H1 (cell line): ENCODE measurements around the gene SHANK2. TPM values are rescaled to one million over a fixed set of nuclear protein-coding genes. Genes with fewer than 3 reads are reported as not detected.

Source experiments
- CBX8 ChIP-seq: fragments of 300-800, 300-1000 bp; sonication (generic); IDR thresholded peaks from 2 replicates; pipeline ENCODE4 v1.7.1; 2016; ENCODE audit warnings: low read depth, low read length, borderline replicate concordance
- CHD1 ChIP-seq: IDR thresholded peaks from 2 replicates; pipeline ENCODE4 v1.6.1; 2012; ENCODE audit warnings: low read depth, low read length, improper control_type of control experiment
- CHD2 ChIP-seq: IDR thresholded peaks from 2 replicates; pipeline ENCODE4 v1.6.1; 2012; ENCODE audit warnings: low read length, improper control_type of control experiment
- GTF2F1 ChIP-seq: IDR thresholded peaks from 2 replicates; pipeline ENCODE4 v1.6.1; 2012; ENCODE audit warnings: low read depth, low read length, improper control_type of control experiment, borderline replicate concordance
- POU5F1 ChIP-seq: IDR thresholded peaks from 2 replicates; pipeline ENCODE4 v1.6.1; 2011; ENCODE audit warnings: low read depth, mild to moderate bottlenecking, low read length, moderate library complexity
- RAD21 ChIP-seq, 2 experiments: IDR thresholded peaks in 1 of 2; conservative IDR thresholded peaks in 1 of 2; 2 replicates each; pipeline ENCODE4 v1.6.1; 2011; ENCODE audit warnings: low read depth in 2 of 2, low read length in 2 of 2, improper control_type of control experiment in 1 of 2, inconsistent platforms in 1 of 2, mild to moderate bottlenecking in 1 of 2, moderate library complexity in 1 of 2
- SIRT6 ChIP-seq: IDR thresholded peaks from one replicate; pipeline ENCODE4 v1.7.1; 2012; ENCODE audit warnings: low read length, inconsistent platforms
- SP1 ChIP-seq: IDR thresholded peaks from 2 replicates; pipeline ENCODE4 v1.6.1; 2011; ENCODE audit warnings: low read depth, low read length
- TAF1 ChIP-seq: IDR thresholded peaks from 2 replicates; pipeline ENCODE4 v1.6.1; 2011; ENCODE audit warnings: mild to moderate bottlenecking, low read depth, low read length
- polyA plus RNA-seq, 7 experiments: library from polyadenylated mRNA; depleted of rRNA in 3 of 7; stranded (reverse) in 5 of 7; unstranded in 2 of 7; fragments of >200 nt in 5 of 7; fragments of 200-250 nt in 2 of 7; gene quantifications; 1 replicate in 5 of 7; 2 replicates in 1 of 7; 4 replicates in 1 of 7; pipeline versions ENCODE4 v1.2.1 to v1.2.3, GENCODE V29; 2011 to 2013; ENCODE audit warnings: missing spikeins in 2 of 7, mixed read lengths in 2 of 7
- total RNA-seq: library from RNA; stranded (reverse); fragmentation: NEBNext Ultra II Directional; extraction: Animal tissue kit (Norgen Biotek cat#: 25700); gene quantifications from 2 replicates; pipeline ENCODE4 v1.2.1, GENCODE V29; 2021
- TF ChIP-seq, protein P1 (sequence below): fragments of 300-600 bp; sonication (generic); IDR thresholded peaks from 2 replicates; pipeline ENCODE4 v1.7.1; 2012; ENCODE audit warnings: low read length, moderate library complexity, mild to moderate bottlenecking, inconsistent platforms; ENCODE audit not compliant: insufficient replicate concordance
- TF ChIP-seq, protein P2 (sequence below): IDR thresholded peaks from 2 replicates; pipeline ENCODE4 v1.6.1; 2012; ENCODE audit warnings: inconsistent platforms

SHANK2 gene
- total and polyA plus RNA-seq, 2 of the 8 experiments (the other 6 are each of a cell fraction or from before 2014, with no cell fraction given), result 10.1 to 54.2 TPM

DNA sequence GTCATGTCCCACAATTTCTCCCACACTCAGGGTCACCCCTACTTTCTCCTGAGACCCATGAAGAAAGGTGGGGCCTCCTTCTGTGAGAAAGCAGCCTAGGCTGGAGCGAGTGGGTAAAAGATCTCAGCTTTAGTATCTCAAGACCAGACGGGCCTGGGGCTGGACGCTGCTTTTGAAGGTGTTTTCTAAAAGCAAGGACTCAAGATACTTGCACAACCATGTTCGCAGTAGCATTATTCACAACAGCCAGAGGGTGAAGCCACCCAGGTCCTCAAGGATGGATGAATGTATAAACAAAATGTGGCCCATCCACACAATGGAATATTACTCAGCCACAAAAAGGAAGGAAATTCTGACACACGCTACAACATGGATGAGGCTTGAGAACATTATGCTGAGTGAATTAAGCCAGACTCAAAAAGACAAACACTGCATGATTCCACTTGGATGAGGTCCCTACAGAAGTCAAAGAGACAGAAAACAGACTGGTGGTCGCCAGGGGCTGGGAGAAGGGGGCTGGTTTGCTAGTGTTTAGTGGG lies 10.6 kb downstream of the SHANK2 start (continued):
- TF ChIP-seq, protein P1, sequence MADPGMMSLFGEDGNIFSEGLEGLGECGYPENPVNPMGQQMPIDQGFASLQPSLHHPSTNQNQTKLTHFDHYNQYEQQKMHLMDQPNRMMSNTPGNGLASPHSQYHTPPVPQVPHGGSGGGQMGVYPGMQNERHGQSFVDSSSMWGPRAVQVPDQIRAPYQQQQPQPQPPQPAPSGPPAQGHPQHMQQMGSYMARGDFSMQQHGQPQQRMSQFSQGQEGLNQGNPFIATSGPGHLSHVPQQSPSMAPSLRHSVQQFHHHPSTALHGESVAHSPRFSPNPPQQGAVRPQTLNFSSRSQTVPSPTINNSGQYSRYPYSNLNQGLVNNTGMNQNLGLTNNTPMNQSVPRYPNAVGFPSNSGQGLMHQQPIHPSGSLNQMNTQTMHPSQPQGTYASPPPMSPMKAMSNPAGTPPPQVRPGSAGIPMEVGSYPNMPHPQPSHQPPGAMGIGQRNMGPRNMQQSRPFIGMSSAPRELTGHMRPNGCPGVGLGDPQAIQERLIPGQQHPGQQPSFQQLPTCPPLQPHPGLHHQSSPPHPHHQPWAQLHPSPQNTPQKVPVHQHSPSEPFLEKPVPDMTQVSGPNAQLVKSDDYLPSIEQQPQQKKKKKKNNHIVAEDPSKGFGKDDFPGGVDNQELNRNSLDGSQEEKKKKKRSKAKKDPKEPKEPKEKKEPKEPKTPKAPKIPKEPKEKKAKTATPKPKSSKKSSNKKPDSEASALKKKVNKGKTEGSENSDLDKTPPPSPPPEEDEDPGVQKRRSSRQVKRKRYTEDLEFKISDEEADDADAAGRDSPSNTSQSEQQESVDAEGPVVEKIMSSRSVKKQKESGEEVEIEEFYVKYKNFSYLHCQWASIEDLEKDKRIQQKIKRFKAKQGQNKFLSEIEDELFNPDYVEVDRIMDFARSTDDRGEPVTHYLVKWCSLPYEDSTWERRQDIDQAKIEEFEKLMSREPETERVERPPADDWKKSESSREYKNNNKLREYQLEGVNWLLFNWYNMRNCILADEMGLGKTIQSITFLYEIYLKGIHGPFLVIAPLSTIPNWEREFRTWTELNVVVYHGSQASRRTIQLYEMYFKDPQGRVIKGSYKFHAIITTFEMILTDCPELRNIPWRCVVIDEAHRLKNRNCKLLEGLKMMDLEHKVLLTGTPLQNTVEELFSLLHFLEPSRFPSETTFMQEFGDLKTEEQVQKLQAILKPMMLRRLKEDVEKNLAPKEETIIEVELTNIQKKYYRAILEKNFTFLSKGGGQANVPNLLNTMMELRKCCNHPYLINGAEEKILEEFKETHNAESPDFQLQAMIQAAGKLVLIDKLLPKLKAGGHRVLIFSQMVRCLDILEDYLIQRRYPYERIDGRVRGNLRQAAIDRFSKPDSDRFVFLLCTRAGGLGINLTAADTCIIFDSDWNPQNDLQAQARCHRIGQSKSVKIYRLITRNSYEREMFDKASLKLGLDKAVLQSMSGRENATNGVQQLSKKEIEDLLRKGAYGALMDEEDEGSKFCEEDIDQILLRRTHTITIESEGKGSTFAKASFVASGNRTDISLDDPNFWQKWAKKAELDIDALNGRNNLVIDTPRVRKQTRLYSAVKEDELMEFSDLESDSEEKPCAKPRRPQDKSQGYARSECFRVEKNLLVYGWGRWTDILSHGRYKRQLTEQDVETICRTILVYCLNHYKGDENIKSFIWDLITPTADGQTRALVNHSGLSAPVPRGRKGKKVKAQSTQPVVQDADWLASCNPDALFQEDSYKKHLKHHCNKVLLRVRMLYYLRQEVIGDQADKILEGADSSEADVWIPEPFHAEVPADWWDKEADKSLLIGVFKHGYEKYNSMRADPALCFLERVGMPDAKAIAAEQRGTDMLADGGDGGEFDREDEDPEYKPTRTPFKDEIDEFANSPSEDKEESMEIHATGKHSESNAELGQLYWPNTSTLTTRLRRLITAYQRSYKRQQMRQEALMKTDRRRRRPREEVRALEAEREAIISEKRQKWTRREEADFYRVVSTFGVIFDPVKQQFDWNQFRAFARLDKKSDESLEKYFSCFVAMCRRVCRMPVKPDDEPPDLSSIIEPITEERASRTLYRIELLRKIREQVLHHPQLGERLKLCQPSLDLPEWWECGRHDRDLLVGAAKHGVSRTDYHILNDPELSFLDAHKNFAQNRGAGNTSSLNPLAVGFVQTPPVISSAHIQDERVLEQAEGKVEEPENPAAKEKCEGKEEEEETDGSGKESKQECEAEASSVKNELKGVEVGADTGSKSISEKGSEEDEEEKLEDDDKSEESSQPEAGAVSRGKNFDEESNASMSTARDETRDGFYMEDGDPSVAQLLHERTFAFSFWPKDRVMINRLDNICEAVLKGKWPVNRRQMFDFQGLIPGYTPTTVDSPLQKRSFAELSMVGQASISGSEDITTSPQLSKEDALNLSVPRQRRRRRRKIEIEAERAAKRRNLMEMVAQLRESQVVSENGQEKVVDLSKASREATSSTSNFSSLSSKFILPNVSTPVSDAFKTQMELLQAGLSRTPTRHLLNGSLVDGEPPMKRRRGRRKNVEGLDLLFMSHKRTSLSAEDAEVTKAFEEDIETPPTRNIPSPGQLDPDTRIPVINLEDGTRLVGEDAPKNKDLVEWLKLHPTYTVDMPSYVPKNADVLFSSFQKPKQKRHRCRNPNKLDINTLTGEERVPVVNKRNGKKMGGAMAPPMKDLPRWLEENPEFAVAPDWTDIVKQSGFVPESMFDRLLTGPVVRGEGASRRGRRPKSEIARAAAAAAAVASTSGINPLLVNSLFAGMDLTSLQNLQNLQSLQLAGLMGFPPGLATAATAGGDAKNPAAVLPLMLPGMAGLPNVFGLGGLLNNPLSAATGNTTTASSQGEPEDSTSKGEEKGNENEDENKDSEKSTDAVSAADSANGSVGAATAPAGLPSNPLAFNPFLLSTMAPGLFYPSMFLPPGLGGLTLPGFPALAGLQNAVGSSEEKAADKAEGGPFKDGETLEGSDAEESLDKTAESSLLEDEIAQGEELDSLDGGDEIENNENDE, result no peak
- TF ChIP-seq RAD21 (IDR thresholded peaks at IDR 0.05 in 1 of 2, conservative IDR thresholded peaks at IDR 0.05 in 1 of 2; ENCODE audit: low read depth in 2 of 2, low read length in 2 of 2) (no peak), TAF1 (no peak), GTF2F1 (no peak), CHD2 (no peak), SIRT6 (no peak), SP1 (no peak), POU5F1 (no peak), CBX8 (no peak), CHD1 (no peak)
- TF ChIP-seq, protein P2, sequence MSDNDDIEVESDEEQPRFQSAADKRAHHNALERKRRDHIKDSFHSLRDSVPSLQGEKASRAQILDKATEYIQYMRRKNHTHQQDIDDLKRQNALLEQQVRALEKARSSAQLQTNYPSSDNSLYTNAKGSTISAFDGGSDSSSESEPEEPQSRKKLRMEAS, result no peak
